CMK (cell line): ENCODE measurements around the gene COMMD4.
"Not testable (repeated sequence)": the region's sequence is repeated elsewhere in the genome, so short reads cannot be mapped to it uniquely, and the experiment has no call there.

Experiments used
- DNase-seq: peaks from one replicate; pipeline ENCODE4 v3.0.0-alpha.2; 2010; ENCODE audit warnings: low read depth

The COMMD4 gene

DNA sequence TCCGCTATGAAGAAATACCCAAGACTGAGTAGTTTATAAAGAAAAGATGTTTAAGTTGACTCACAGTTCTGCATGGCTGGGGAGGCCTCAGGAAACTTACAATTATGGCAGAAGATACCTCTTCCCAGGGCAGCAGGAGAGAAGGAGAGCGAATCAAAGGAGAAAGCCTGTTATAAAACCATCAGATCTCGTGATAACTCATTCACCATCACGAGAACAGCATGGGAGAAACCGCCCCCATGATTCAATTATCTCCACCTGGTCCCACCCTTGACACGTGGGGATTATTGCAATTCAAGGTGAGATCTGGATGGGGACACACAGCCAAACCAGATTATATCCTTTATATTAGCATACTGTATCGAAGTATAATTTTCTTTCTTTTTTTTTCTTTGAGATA is 3.8 kb upstream of the COMMD4 start:
- DNase-seq: not testable (repeated sequence)

DNA sequence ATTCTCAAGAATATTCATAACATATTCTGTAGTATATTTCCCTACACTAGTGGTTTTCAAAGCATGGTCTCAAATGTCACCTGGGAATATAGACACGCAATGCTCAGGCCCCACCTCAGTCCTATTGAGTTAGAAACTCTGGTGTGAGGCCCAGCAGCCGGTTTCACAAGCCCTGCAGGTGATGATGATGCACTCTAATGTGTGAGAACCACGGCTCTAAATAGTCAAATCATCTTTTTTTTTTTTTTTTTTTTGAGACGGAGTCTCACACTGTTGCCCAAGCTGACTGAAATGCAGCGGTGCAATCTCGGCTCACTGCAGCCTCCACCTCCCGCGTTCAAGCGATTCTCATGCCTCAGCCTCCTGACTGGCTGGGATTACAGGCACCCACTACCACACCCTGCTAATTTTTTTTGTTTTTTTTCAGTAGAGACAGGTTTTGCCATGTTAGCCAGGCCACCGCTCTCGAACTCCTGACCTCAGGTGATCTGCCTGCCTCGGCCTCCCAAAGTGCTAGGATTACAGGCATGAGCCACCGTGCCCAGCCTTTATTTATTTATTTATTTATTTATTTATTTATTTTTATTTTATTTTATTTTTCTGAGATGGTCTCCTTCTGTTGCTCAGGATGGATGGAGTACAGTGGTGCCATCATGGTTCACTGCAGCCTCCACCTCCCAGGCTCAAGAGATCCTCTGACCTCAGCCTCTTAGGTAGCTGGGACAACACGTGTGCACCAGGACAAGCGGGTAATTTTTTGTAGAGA is 2.0 kb upstream of the COMMD4 start:
- DNase-seq: not testable (repeated sequence)

DNA sequence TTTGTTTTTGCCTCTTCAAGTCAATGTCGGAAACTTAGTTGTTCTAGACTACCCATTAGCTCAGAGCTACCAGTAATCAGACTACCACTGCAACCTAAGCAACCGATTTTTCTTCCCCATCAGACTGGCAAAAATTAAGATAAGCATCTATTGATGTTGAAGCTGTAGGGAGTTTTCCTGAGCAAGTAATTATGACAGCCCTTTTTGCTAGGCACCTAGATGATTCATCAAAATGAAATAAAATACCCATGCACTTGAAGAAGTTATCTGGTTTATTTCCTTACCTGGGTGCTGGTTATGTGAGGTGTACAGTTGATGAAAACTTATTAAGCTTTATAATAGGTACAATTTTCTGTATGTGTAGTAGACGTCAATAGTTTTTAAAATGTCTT is 554 bp upstream of the COMMD4 start:
- DNase-seq: no peak

DNA sequence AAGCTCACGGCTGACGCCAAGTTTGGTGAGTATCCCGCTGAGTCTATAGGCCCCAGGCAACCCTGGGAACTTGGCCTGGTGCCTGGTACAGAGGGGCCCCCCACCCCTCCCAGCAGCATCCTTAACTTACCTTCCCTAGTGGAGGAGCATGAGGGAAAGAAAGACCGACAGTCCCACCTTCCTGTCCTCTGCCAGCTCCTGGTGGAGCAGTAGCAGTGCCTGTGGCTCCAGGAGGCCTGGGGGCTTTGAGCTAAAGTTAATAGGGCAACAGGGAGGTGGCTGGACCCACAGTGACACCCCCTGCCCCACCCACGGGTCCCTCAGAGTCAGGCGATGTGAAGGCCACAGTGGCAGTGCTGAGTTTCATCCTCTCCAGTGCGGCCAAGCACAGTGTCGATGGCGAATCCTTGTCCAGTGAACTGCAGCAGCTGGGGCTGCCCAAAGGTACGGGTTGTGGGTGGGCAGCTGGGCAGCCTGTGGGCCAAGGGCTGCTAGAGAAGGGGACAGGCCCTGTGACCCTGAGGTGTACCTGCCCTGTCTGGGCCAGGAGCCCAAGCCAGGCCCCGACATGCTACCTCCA is 2.9 kb downstream of the COMMD4 start:
- no peak for DNase-seq

DNA sequence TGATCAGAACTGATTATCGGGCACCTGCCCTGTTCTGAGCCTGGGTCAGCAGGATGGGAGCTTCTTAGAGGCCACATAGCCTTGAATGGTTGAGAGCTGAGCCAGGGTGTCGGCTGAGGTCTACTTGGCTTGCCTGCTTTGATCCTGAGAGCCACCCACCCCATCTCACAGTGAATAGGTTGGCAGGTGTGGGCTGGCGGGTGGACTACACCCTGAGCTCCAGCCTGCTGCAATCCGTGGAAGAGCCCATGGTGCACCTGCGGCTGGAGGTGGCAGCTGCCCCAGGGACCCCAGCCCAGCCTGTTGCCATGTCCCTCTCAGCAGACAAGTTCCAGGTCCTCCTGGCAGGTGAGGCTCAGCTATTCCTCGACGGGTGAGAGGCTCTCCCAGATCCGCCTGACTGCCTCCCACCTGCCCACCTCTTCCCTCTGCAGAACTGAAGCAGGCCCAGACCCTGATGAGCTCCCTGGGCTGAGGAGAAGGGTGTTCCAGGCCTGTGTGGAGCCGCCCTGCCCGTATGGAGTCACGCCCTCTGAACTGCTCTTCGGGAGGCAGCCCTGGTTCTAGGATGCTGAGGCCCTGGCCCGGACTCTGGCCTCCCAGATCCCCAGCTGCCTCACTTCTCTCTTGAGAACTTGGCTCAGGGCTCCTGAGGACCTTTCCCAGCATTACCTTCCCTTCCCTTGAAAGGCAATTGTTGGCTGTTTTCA is 3.8 kb downstream of the COMMD4 start:
- no peak for DNase-seq

DNA sequence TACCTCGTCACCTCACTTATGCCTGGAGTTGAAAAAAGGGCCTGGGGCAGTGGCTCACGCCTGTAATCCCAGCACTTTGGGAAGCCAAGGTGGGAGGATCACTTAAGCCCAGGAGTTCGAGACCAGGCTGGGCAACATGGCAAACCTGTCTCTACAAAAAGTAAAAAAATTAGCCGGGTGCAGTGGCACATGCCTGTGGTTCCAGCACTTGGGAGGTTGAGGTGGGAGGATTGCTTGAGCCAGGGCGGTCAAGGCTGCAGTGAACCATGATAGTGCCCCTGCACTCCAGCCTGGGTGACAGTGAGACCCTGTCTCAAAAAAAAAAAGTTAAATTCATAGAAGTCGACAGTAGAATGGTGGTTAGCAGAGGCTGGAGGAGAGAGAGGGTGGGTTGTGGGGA is 6.4 kb downstream of the COMMD4 start:
- DNase-seq: no peak

DNA sequence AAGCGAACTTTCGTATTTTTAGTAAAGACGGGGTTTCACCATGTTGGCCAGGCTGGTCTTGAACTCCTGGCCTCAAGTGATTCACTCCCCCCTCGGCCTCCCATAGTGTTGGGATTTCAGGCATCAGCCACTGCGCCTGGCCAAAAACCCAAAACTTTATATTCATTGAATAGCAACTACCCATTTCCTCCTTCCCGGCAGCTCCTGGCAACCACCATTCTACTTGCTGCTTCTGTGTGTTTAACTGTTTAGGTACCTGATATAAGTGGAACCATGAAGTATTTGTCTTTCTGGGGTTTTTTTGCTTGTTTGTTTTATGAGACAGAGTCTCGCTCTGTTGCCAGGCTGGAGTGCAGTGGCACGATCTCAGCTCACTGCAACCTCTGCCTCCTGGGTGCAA is 8.1 kb downstream of the COMMD4 start:
- not testable (repeated sequence) for DNase-seq

DNA sequence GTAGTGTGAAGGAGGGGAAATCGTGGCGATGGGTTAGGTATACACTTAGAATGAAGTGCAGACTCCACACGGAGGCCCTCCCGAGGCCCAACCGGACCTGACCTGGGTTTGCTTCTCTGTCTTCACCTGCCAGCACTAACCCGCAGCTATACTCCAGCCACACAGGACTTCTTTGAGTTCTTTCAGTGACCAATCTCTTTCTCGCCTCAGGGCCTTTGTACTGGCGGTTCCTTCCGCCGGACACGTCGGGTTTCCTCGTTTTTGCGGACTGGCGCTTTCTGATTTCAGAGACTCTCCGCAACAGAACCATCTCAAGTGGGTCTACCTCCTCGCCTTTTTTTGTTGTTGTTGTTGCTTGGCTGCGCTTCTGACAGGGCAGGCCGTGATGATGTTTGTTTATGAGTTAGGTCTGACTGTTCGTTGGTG is 10.9 kb downstream of the COMMD4 start, which contains the start of gene NEIL1:
TSS of gene NEIL1 (plus strand) at position 244 of the 426 bp plus-strand sequence. CDS start 1,867 bp downstream, outside the sequence.
- no peak for DNase-seq

DNA sequence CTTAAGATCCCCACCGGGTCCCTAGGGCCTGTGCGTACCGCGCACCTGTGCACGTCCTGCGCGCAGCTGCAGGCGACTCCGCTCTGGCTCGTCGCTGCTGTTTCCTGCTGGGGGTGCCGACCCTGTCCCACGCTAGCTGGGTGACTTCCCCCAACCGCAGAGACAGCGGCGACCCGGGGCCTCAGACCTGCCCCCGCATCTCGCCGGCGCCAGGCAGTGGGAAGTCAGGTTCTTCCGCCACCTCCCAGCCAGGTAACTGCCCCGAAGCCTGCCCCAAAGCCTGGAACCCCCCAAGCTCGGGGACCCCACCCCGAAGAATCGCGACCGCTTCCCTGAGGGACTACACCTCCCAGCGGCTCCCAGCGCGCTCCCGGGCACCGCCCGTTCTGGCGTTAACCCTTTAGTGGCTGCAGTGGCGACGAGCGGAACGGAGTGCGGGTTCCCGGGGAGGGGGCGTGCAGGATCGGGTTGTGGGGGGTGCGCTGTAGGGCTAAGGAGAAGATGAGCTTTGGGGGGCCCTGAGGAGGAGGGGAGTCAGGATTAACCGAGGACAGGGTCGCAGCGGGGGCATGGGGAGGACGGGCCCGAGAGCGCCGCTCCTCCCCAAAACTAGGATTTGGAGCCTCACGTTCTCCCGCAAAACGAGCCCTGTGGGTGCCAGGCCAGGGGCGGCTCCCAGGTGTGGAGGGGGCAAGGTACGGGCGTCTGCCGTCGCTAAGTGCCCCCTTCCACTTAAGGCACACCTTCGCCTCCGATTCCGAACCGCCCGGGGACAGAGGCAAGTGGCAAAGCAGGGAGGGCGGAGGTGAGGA is 11.6 kb downstream of the COMMD4 start:
- no peak for DNase-seq

DNA sequence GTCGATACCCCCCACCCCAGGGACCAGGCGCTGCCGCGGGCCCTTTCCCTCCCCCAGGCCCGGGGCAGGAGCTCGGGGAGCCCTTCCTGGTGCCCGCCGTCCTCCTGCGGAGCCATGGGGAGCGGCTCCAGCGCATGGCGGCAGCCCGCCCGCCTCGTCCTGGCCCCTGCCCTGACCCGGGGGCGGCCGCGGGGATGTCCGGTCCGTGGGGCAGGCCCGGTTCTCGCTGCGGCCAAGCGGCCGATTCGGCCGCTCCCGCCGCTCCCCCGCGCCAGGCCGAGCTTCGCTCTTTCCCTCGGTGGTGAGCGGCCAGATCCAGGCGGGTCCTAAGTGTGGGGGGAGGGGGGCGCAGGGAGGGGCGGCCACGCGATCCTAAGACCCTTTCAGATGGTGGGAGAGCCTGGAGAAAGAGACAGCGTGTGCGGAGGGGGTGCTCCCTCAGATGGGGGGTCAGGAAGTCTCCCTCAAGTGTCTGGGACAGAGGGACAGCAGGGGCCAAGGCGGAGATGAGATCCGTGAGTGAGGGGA is 12.2 kb downstream of the COMMD4 start:
- DNase-seq: no peak

DNA sequence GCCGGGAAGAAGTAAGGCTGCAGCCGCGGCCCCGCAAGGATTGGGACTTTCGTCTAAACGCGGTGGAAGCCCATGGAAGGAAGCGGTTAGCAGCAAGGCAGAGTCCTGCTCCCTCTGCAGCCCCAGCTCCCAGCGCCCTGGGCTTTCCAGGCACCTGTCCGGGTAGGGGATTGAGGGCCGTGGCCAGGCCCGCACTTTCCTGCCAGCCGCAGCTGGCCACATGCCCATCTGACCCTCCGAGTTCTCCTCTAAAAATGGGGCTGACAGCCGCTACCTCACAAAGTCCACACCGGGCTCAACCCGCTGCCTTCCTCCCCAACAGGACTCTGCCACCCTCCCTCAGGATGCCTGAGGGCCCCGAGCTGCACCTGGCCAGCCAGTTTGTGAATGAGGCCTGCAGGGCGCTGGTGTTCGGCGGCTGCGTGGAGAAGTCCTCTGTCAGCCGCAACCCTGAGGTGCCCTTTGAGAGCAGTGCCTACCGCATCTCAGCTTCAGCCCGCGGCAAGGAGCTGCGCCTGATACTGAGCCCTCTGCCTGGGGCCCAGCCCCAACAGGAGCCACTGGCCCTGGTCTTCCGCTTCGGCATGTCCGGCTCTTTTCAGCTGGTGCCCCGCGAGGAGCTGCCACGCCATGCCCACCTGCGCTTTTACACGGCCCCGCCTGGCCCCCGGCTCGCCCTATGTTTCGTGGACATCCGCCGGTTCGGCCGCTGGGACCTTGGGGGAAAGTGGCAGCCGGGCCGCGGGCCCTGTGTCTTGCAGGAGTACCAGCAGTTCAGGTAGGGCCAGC is 12.9 kb downstream of the COMMD4 start:
- no peak for DNase-seq

DNA sequence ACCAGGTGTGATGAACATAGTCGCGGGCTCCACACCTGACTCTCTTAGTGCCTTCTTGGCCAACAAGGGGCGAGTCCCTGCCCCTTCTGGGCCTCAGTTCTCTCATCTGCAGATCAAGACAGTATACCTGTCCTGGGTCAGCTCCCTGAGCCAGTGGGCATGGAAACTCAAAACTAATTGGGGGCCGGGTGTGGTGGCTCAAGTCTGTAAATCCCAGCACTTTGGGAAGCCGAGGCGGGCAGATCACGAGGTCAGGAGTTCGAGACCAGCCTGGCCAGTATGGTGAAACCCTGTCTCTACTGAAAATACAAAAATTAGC is 13.4 kb downstream of the COMMD4 start:
- not testable (repeated sequence) for DNase-seq

DNA sequence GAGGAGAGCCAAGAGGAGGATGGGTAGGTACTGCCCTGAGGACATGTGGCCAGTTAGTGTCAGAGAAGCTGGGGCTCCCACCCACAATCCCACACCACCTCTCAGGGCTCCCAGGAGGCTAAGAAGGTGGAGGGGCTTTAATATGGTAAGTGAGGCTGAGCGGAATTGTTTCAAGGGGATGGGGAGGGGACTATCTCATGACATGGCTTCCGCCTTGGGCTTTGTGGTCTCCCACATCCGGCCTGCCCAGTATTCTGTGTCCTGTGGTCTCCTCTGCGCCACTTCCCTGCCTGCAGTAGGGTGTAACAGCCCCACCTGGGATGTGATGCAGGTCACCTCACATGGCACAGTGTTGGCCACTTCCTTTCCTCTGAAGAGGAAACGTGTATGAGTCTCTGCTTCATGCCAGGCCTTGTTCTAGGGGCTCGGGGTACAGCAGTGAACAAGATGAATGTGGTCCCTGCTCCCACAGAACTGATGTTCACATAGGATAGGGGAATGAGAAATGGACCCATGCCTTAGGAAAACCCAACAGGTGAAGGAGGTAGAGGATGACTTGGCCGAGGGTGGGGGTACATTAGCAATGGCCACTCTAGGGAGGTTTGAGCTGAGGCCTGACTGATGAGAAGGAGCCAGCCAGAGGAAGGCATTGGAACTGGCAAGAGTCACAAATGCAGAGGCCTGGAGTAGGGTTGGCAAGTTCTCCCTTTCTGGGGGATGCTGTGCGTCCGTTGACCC is 14.2 kb downstream of the COMMD4 start:
- DNase-seq: peak; percentile 97

DNA sequence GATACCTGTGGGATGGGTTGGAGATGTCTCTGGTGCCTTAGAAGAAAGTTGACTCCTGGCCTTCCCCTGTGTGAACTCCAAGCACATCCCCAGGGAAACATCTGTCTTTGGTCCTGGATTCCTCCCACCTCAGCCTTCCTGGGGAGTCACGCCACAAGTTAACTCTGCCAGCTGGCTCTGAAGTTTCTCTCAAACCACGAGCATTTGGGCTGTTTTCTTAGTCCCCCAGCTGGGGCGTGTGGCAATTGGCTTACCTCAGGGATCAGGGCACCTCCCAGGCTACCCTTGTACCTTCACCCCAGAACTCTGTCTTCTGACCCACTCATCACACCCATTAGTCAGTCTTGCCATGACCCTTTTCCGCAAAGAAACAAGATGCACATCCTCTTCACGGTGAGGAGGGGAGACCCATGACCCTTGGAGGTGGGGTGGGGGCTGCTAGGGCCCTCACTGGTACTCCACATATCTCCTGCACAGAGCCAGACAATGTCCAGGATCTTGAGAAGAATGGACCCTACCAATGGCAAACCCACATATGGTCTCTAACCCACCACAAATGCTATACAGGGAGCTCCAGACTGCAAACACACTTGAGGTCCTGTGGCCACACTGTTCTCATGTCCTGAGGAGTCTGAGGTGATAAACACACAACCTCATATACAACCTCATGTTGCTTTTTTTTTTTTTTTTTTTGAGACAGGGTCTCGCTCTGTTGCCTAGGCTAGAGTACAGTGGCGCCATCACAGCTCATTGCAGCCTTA is 14.9 kb downstream of the COMMD4 start:
- DNase-seq: no peak

DNA sequence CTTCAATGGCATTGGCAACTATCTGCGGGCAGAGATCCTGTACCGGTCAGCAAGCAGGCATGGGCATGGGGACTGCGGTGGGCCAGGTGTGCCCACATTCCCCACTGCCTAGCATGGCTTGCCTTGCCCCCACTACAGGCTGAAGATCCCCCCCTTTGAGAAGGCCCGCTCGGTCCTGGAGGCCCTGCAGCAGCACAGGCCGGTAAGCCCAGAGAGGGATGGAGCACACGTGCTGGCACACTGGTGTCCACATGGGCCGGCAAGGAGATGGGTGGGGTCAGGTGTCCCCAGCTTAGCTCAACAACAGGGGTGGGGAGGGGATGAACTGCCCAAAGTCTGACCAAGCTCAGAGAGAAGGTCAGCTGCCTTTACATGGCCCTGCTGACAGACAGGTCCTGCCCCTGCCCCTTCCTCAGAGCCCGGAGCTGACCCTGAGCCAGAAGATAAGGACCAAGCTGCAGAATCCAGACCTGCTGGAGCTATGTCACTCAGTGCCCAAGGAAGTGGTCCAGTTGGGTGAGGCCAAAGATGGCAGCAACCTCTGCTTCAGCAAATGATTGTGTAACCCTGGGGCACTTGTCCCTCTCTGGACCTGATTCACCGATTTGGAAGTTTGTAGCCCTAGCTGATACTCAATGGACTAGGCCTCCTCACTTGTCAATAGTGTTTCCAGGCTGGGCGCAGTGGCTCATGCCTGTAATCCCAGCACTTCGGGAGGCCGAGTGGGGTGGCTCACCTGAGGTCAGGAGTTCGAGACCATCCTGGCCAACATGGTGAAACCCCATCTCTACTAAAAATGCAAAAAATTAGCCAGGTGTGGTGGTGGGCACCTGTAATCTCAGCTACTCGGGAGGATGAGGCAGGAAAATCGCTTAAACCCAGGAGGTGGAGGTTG is 16.6 kb downstream of the COMMD4 start:
- no peak for DNase-seq

DNA sequence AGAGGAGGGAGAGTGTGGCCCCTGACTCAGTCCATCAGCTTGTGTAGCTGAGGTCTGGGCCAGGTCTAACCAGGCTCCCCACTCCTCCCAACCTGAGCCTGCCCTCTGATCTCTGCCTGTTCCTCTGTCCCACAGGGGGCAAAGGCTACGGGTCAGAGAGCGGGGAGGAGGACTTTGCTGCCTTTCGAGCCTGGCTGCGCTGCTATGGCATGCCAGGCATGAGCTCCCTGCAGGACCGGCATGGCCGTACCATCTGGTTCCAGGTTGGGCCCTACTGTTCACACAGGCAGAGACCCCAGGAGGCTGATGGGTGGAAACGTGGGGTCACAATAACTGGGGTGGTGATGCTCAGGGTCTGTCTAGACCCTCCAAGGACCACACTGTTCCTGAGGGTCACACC is 17.7 kb downstream of the COMMD4 start:
- DNase-seq: no peak

DNA sequence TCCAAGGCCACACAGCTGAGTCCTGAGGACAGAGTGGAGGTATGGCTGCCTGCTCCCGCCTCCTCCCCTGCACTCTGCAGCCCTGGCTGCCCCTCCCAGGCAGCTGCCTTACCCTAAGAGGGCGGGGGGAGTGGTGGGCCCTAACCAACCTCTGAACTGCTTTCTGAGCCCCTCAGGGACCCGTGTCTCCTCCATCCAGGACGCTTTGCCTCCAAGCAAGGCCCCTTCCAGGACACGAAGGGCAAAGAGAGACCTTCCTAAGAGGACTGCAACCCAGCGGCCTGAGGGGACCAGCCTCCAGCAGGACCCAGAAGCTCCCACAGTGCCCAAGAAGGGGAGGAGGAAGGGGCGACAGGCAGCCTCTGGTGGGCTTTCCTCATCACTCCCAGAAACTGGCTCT is 18.6 kb downstream of the COMMD4 start:
- DNase-seq: no peak

DNA sequence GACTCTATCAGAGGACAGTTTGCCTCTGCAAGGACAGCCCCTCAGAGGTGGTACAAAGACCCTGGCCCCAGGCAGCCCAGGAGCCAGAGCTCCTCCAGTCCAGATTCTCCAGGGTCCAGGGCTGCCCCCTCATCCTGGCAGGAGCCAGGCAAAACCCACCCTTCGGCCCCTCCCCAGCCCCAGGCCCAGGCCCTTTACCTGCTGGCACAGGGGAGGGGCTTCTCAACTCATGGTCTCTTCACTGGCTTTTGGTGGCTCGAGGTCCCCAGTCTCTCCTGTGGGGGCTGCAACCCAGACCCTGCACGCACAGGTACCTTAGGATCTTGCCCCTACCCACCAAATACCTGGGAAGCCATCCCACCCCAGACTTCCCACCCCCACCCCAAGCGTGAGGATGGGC is 19.5 kb downstream of the COMMD4 start:
- DNase-seq: no peak

DNA sequence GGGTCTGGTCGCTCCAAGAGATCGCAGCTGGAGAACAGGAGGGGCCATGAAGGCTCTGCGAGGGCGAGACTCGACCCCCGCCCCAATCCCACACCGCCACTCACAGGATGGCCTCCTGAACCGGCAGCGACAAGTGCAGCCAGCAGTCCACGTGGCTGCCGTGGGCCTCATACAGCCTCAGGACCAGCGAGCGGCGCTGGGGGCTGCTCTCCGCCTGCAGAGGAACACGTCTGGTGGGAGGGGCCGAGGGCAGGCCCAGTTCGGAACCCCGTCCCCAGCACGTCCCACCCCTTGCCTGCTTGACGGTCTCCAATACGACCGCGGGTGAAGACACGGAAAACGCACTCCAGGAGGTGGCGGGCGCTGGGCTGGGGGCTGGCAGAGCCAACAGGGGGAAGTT is 20.1 kb downstream of the COMMD4 start:
- no peak for DNase-seq
